ENCODE measurements around the gene ABHD8. TPM values are rescaled to one million over a fixed set of nuclear protein-coding genes. Genes with fewer than 3 reads are reported as not detected.

ABHD8 gene
- total and polyA plus RNA-seq, 2 of the 13 experiments (the other 11 are each of a cell fraction or from before 2014, with no cell fraction given) = 6.3 to 7.2 TPM

DNA sequence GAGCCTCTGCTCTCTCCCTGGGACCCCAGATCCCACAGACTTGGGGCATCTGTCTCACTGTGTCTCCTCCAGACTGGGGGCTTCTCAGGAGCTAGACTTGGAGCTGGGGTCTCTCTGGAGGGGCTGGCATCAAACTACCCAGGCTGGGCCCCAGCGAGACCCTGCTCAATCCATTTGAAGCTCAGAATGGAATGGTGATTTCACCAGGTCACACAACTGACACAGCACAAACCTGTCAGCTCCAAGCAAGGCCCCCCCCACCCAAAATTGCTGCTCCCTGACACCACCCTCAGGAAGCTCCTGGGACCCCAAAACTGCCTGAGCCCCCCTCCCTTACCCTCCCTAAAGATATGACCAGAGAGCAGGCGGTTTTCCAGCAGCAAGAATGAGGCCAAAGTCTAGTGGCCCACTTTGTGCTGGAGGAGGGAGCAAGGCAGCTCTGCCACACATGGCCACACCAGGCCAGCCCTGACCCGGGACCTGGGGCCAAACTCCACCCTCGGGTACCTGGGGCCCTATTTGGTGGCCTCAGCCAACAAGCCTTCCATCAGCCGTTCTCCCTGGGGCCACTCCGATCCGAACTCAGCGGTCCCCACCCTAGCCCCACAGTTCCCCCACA, 59.9 kb downstream of the ABHD8 start (continued):
- no peak for TF ChIP-seq ZXDC (CRISPR knock-in tag; IDR thresholded peaks at IDR 0.05)
- TF ChIP-seq TGIF2 (CRISPR knock-in tag; IDR thresholded peaks at IDR 0.05) = no peak
- TF ChIP-seq FLYWCH1 (CRISPR knock-in tag; IDR thresholded peaks at IDR 0.05) = no peak
- TF ChIP-seq MYC (CRISPR knock-in tag; IDR thresholded peaks at IDR 0.05; ENCODE audit: borderline replicate concordance) = peak; percentile 73; the same call in 1 of the 2 replicates
- TF ChIP-seq NR2F6 (IDR thresholded peaks at IDR 0.05) = peak; percentile 38; the same call in 1 of the 2 replicates
- TF ChIP-seq NR2F6 (CRISPR knock-in tag; IDR thresholded peaks at IDR 0.05) = peak; percentile 48; the same call in 1 of the 2 replicates
- TF ChIP-seq ZNF589 (CRISPR knock-in tag; conservative IDR thresholded peaks at IDR 0.05) = no peak
- TF ChIP-seq TRIM24 (CRISPR knock-in tag; IDR thresholded peaks at IDR 0.05) = no peak
- TF ChIP-seq, protein P1, sequence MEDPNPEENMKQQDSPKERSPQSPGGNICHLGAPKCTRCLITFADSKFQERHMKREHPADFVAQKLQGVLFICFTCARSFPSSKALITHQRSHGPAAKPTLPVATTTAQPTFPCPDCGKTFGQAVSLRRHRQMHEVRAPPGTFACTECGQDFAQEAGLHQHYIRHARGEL (CRISPR knock-in tag; IDR thresholded peaks at IDR 0.05) = no peak
- peak; percentile 29 for TF ChIP-seq TBL1XR1 (IDR thresholded peaks at IDR 0.05; ENCODE audit: borderline replicate concordance, low read length, partially characterized antibody)
- 0 out of 2 replicates have a peak, but pooled peaks have one; percentile 31 for TF ChIP-seq MED1 (CRISPR knock-in tag; IDR thresholded peaks at IDR 0.05)
- TF ChIP-seq RBM22 (optimal IDR thresholded peaks at IDR 0.05; ENCODE audit: low read length) = no peak
- TF ChIP-seq HOXA5 (CRISPR knock-in tag; IDR thresholded peaks at IDR 0.05) = no peak; the same call in 1 of the 2 replicates
- TF ChIP-seq SMYD3 (CRISPR knock-in tag; IDR thresholded peaks at IDR 0.05) = no peak
- no peak for TF ChIP-seq POGK (CRISPR knock-in tag; conservative IDR thresholded peaks at IDR 0.05)
- no peak for TF ChIP-seq KLF11 (CRISPR knock-in tag; IDR thresholded peaks at IDR 0.05)
- TF ChIP-seq, protein P2, sequence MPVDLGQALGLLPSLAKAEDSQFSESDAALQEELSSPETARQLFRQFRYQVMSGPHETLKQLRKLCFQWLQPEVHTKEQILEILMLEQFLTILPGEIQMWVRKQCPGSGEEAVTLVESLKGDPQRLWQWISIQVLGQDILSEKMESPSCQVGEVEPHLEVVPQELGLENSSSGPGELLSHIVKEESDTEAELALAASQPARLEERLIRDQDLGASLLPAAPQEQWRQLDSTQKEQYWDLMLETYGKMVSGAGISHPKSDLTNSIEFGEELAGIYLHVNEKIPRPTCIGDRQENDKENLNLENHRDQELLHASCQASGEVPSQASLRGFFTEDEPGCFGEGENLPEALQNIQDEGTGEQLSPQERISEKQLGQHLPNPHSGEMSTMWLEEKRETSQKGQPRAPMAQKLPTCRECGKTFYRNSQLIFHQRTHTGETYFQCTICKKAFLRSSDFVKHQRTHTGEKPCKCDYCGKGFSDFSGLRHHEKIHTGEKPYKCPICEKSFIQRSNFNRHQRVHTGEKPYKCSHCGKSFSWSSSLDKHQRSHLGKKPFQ (CRISPR knock-in tag; IDR thresholded peaks at IDR 0.05; ENCODE audit: insufficient replicate concordance) = no peak
- TF ChIP-seq ARID2 (CRISPR knock-in tag; IDR thresholded peaks at IDR 0.05; ENCODE audit: borderline replicate concordance) = no peak
- TF ChIP-seq, protein P3, sequence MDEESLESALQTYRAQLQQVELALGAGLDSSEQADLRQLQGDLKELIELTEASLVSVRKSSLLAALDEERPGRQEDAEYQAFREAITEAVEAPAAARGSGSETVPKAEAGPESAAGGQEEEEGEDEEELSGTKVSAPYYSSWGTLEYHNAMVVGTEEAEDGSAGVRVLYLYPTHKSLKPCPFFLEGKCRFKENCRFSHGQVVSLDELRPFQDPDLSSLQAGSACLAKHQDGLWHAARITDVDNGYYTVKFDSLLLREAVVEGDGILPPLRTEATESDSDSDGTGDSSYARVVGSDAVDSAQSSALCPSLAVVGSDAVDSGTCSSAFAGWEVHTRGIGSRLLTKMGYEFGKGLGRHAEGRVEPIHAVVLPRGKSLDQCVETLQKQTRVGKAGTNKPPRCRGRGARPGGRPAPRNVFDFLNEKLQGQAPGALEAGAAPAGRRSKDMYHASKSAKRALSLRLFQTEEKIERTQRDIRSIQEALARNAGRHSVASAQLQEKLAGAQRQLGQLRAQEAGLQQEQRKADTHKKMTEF (CRISPR knock-in tag; IDR thresholded peaks at IDR 0.05) = no peak
- TF ChIP-seq POLR2A (IDR thresholded peaks at IDR 0.05; ENCODE audit: insufficient read depth in 1 of 2, low read depth in 2 of 2, low read length in 2 of 2) = peak; percentile 40 to 48; a peak in 2 of 4 replicates
- TF ChIP-seq, protein P4, sequence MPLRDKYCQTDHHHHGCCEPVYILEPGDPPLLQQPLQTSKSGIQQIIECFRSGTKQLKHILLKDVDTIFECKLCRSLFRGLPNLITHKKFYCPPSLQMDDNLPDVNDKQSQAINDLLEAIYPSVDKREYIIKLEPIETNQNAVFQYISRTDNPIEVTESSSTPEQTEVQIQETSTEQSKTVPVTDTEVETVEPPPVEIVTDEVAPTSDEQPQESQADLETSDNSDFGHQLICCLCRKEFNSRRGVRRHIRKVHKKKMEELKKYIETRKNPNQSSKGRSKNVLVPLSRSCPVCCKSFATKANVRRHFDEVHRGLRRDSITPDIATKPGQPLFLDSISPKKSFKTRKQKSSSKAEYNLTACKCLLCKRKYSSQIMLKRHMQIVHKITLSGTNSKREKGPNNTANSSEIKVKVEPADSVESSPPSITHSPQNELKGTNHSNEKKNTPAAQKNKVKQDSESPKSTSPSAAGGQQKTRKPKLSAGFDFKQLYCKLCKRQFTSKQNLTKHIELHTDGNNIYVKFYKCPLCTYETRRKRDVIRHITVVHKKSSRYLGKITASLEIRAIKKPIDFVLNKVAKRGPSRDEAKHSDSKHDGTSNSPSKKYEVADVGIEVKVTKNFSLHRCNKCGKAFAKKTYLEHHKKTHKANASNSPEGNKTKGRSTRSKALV (CRISPR knock-in tag; IDR thresholded peaks at IDR 0.05) = no peak
